OCI-LY7 (cell line): ENCODE data around the gene TAAR8. TPM values are rescaled to one million over a fixed set of nuclear protein-coding genes. Genes with fewer than 3 reads are reported as not detected.

ENCODE experiments used
- BruUV-seq: library from RNA; stranded (reverse); fragments of 400-500 nt; replicated peaks from 2 replicates; lab custom pipeline; 2021; lab: Mats Ljungman, UMichigan
- CTCF ChIA-PET: fragments of 300-600 bp; sonication (Branson Sonifier 250); formaldehyde crosslinking; loops from one replicate; lab custom pipeline; 2022; ENCODE audit warnings: antibody characterized with exemption; ENCODE audit not compliant: unreplicated experiment; lab: Charles Lee
- POLR2A ChIA-PET: fragments of 300-600 bp; sonication (Branson Sonifier 250); formaldehyde crosslinking; loops from one replicate; lab custom pipeline; 2022; ENCODE audit warnings: antibody characterized with exemption; lab: Charles Lee
- DNase-seq: peaks from one replicate; pipeline ENCODE4 v3.0.0-alpha.2; 2015; ENCODE audit warnings: low spot score
- H2AFZ ChIP-seq: fragments of 200-600 bp; sonication (generic), shearing (Covaris generic); 2 replicates; pipeline ENCODE4 v1.6.1; 2014; ENCODE audit warnings: mild to moderate bottlenecking, antibody characterized with exemption, low read length, moderate library complexity
- H3K27ac ChIP-seq: fragments of 200-600 bp; sonication (generic); 2 replicates; pipeline ENCODE4 v1.5.1; 2014; ENCODE audit warnings: mixed run types, low read depth, mild to moderate bottlenecking, moderate library complexity, low read length, inconsistent platforms; ENCODE audit not compliant: poor library complexity, severe bottlenecking
- H3K36me3 ChIP-seq: fragments of 200-600 bp; sonication (generic); 2 replicates; pipeline ENCODE4 v1.6.1; 2014; ENCODE audit warnings: mild to moderate bottlenecking, antibody characterized with exemption, low read length, moderate library complexity, mixed read lengths; ENCODE audit not compliant: insufficient read depth
- H3K4me1 ChIP-seq: fragments of 200-600 bp; sonication (generic); 2 replicates; pipeline ENCODE4 v1.5.1; 2014; ENCODE audit warnings: mild to moderate bottlenecking, low read length; ENCODE audit not compliant: insufficient read depth, poor library complexity, severe bottlenecking
- H3K4me2 ChIP-seq: fragments of 200-600 bp; sonication (generic); 2 replicates; pipeline ENCODE4 v1.6.1; 2014; ENCODE audit warnings: mild to moderate bottlenecking, low read length
- H3K4me3 ChIP-seq: fragments of 200-600 bp; sonication (generic); 2 replicates; pipeline ENCODE4 v1.5.1; 2014; ENCODE audit warnings: mild to moderate bottlenecking, low read depth, low read length; ENCODE audit not compliant: poor library complexity, severe bottlenecking
- H3K79me2 ChIP-seq: fragments of 200-600 bp; sonication (generic); 2 replicates; pipeline ENCODE4 v1.6.1; 2016; ENCODE audit warnings: low read depth, mild to moderate bottlenecking, low read length, moderate library complexity, mixed read lengths; ENCODE audit not compliant: insufficient read depth
- H3K9me2 ChIP-seq: fragments of 200-600 bp; sonication (generic); 2 replicates; pipeline ENCODE4 v1.6.1; 2016; ENCODE audit warnings: mild to moderate bottlenecking, low read length, mixed read lengths; ENCODE audit not compliant: insufficient read depth
- H3K9me3 ChIP-seq: fragments of 200-600 bp; sonication (generic); 2 replicates; pipeline ENCODE4 v1.6.1; 2014; ENCODE audit warnings: mild to moderate bottlenecking, mixed run types, low read length, mixed read lengths
- H4K20me1 ChIP-seq: fragments of 200-600 bp; sonication (generic); 2 replicates; pipeline ENCODE4 v1.6.1; 2014; ENCODE audit warnings: mild to moderate bottlenecking, antibody characterized with exemption, low read length, moderate library complexity, mixed read lengths; ENCODE audit not compliant: insufficient read depth
- EZH2phosphoT487 ChIP-seq: fragments of 200-600 bp; sonication (generic); IDR thresholded peaks from 2 replicates; pipeline ENCODE4 v1.6.1; 2018; ENCODE audit warnings: low read depth, borderline replicate concordance, mild to moderate bottlenecking, mixed run types, antibody characterized with exemption, low read length, moderate library complexity, mixed read lengths
- intact Hi-C: fragments of 100-400 bp; cut with micrococcal nuclease; formaldehyde crosslinking; loops from one replicate; pipeline ENCODE4 v1.10.0; 2022; ENCODE audit not compliant: unreplicated experiment
- total RNA-seq, 2 experiments: library from RNA; depleted of rRNA in 1 of 2; stranded (reverse); fragments of >200 nt in 1 of 2; shearing (Covaris generic) in 1 of 2; gene quantifications; 2 replicates each; pipeline ENCODE4 v1.2.3, GENCODE V29; 2014 to 2022
- TF ChIP-seq, protein P1 (sequence below): fragments of 200-600 bp; sonication (generic); conservative IDR thresholded peaks from 2 replicates; pipeline ENCODE4 v1.5.1; 2014; ENCODE audit warnings: mild to moderate bottlenecking, antibody characterized with exemption, low read length, moderate library complexity, mixed read lengths

Gene TAAR8
- total RNA-seq, 2 experiments from 2014 or later = not detected

DNA sequence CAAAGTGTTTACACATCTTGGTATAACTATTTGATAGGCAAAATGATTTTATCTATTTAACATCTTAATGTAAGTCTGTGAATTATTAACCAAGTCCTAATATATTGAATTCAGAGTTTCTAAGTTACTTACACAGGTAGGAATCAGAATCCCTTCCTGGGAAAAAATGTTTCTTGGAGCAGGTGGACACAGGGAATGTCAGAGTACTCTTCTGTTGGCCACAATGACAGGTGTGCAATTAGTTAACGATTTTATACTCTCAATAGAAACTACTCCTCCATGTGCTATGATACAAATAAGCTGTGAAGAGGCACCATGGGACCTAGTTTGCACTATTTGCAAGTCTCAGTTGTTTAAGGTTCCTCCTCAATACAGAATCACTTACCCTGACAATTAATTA is 37.9 kb downstream of the TAAR8 start:
- Histone ChIP-seq H3K4me3 (no peak overlapping the region), H3K27ac (no peak overlapping the region), H3K36me3 (no peaks in the 10 kb centered on the region), H3K9me3 (no peaks in the 10 kb centered on the region), H4K20me1 (no peaks in the 10 kb centered on the region), H3K4me2 (no peak overlapping the region), H3K4me1 (no peaks in the 10 kb centered on the region), H3K79me2 (no peaks in the 10 kb centered on the region), H3K9me2 (no peaks in the 10 kb centered on the region), H2AFZ (no peak overlapping the region)
- ChIA-PET CTCF (no interaction called here), POLR2A (interaction anchor here (1.2 kb wide), 1 partner anchor 175 kb away, joined by 5 read pairs; no protein-coding TSS in a partner anchor)
- DNase-seq = no peak
- no TSS peak for BruUV-seq
- no peak for TF ChIP-seq EZH2phosphoT487
- TF ChIP-seq, protein P1, sequence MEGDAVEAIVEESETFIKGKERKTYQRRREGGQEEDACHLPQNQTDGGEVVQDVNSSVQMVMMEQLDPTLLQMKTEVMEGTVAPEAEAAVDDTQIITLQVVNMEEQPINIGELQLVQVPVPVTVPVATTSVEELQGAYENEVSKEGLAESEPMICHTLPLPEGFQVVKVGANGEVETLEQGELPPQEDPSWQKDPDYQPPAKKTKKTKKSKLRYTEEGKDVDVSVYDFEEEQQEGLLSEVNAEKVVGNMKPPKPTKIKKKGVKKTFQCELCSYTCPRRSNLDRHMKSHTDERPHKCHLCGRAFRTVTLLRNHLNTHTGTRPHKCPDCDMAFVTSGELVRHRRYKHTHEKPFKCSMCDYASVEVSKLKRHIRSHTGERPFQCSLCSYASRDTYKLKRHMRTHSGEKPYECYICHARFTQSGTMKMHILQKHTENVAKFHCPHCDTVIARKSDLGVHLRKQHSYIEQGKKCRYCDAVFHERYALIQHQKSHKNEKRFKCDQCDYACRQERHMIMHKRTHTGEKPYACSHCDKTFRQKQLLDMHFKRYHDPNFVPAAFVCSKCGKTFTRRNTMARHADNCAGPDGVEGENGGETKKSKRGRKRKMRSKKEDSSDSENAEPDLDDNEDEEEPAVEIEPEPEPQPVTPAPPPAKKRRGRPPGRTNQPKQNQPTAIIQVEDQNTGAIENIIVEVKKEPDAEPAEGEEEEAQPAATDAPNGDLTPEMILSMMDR = no peak
- intact Hi-C loops = no loop called here

DNA sequence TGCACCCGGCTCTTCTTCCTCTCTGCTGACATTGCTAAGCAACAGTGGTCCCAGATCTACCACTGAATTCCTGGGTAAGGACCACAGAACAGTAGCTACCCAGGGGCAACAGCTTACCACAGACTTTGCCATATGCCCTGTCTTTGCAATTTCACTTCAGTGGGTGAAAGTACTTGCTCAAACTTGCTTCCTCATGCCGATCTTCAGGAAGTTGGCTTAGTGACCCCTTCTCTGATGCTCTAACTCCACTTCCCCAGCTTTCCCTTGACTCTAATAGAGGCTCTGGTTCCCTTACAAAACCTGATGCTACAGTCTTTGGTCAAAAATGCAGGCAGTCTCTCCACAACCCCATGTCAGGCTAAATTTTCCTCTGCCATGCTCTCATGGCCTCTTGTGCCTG is 40.4 kb downstream of the TAAR8 start:
- H3K79me2 ChIP-seq = no peaks in the 10 kb centered on the region
- no peaks in the 10 kb centered on the region for H3K4me1 ChIP-seq
- TF ChIP-seq, protein P1 = no peak
- TF ChIP-seq EZH2phosphoT487 = no peak
- H4K20me1 ChIP-seq = no peaks in the 10 kb centered on the region
- ChIA-PET CTCF (no interaction called here), POLR2A (interaction anchor here (1.4 kb wide), 1 partner anchor 9 kb away, joined by 4 read pairs; no protein-coding TSS in a partner anchor)
- no peak overlapping the region for H3K4me3 ChIP-seq
- no peak for DNase-seq
- no peaks in the 10 kb centered on the region for H3K9me2 ChIP-seq
- no peak overlapping the region for H3K4me2 ChIP-seq
- no peak overlapping the region for H3K27ac ChIP-seq
- H3K36me3 ChIP-seq = no peaks in the 10 kb centered on the region
- intact Hi-C loops = no loop called here
- no peaks in the 10 kb centered on the region for H3K9me3 ChIP-seq
- no TSS peak for BruUV-seq
- 0 out of 2 replicates have a peak overlapping the region, but pooled peaks have one; percentile 1 for H2AFZ ChIP-seq

- H3K79me2 ChIP-seq = no peaks in the 10 kb centered on the region
- H3K9me2 ChIP-seq = no peaks in the 10 kb centered on the region
- intact Hi-C loops = no loop called here
- H3K36me3 ChIP-seq = no peaks in the 10 kb centered on the region
- H4K20me1 ChIP-seq = no peaks in the 10 kb centered on the region
- no peaks in the 10 kb centered on the region for H3K9me3 ChIP-seq
- no peak for TF ChIP-seq EZH2phosphoT487
- TF ChIP-seq, protein P1 = no peak
- H3K4me3 ChIP-seq = no peak overlapping the region
- DNase-seq = no peak
- H2AFZ ChIP-seq = no peak overlapping the region
- BruUV-seq = no TSS peak
- H3K4me1 ChIP-seq = no peaks in the 10 kb centered on the region
- CTCF ChIA-PET = no interaction called here
- no peak overlapping the region for H3K4me2 ChIP-seq
- POLR2A ChIA-PET = interaction anchor here (0.5 to 1.0 kb wide), 4 partner anchors 44 to 493 kb away, joined by 3 to 4 read pairs (median 3); partner anchors contain the start of gene TAAR8
- H3K27ac ChIP-seq = no peak overlapping the region
Observed at GRCh38 chr6:132596201-132596600, 43.7 kb downstream of the TAAR8 start.
